Superior temporal gyrus (tissue), 1 donor: ENCODE measurements around the gene KRT38.
"Not testable (repeated sequence)": the region's sequence is repeated elsewhere in the genome, so short reads cannot be mapped to it uniquely, and the experiment has no call there.

Source experiments
- DNase-seq: peaks from one replicate; pipeline ENCODE4 v3.0.0-alpha.2; 2016; ENCODE audit errors: extremely low spot score

The KRT38 gene

GRCh38 chr17:41395044-41395443, 45.7 kb downstream of the KRT38 start:
- not testable (repeated sequence) for DNase-seq

- DNase-seq: no peak
These were observed 46.4 kb downstream of the KRT38 start for GRCh38 chr17:41394254-41394996.

GRCh38 chr17:41393826-41394225, 47.0 kb downstream of the KRT38 start:
- DNase-seq: no peak

GRCh38 chr17:41393294-41393693, 47.5 kb downstream of the KRT38 start:
- DNase-seq: no peak

GRCh38 chr17:41392278-41392677, 48.5 kb downstream of the KRT38 start:
- no peak for DNase-seq

- no peak for DNase-seq
These were observed 49.2 kb downstream of the KRT38 start for GRCh38 chr17:41391535-41391934.

GRCh38 chr17:41390411-41390938, 50.3 kb downstream of the KRT38 start:
- no peak for DNase-seq

- no peak for DNase-seq
These were observed 53.1 kb downstream of the KRT38 start for GRCh38 chr17:41387670-41388069.

- no peak for DNase-seq
These were observed 54.6 kb downstream of the KRT38 start for GRCh38 chr17:41386227-41386626.
